Keratinocyte (primary cell): ENCODE data around the gene MYL6. TPM values are rescaled to one million over a fixed set of nuclear protein-coding genes. Genes with fewer than 3 reads are reported as not detected.

Experiments used
- DNase-seq: peaks from one replicate; pipeline ENCODE4 v3.0.0-alpha.2; 2011; ENCODE audit warnings: low read depth, missing footprints, low spot score
- FAIRE-seq: peaks from 2 replicates; lab custom pipeline; 2011; peaks lifted over from hg19 to GRCh38; lab: Jason Lieb, UNC
- H2AFZ ChIP-seq: 2 replicates; pipeline ENCODE4 v1.6.0; 2012; ENCODE audit warnings: low read length, control low read depth, inconsistent platforms; ENCODE audit not compliant: control insufficient read depth
- H3K27ac ChIP-seq: 2 replicates; pipeline ENCODE4 v1.5.1; 2011; ENCODE audit warnings: low read length; ENCODE audit not compliant: control insufficient read depth, insufficient read depth
- H3K27me3 ChIP-seq: 3 replicates; pipeline ENCODE4 v1.6.0; 2011; ENCODE audit warnings: low read length; ENCODE audit not compliant: control insufficient read depth, insufficient read depth; ENCODE audit errors: extremely low read depth
- H3K36me3 ChIP-seq, 2 experiments: 2 replicates in 1 of 2; 3 replicates in 1 of 2; pipeline ENCODE4 v1.5.1; 2011; ENCODE audit warnings: low read length in 2 of 2, mild to moderate bottlenecking in 1 of 2; ENCODE audit not compliant: control insufficient read depth in 2 of 2, insufficient read depth in 2 of 2; ENCODE audit errors: extremely low read depth in 1 of 2
- H3K4me1 ChIP-seq: 3 replicates; pipeline ENCODE4 v1.5.1; 2011; ENCODE audit warnings: low read length; ENCODE audit not compliant: control insufficient read depth, insufficient read depth; ENCODE audit errors: extremely low read depth
- H3K4me2 ChIP-seq: 3 replicates; pipeline ENCODE4 v1.6.0; 2011; ENCODE audit warnings: low read depth, low read length; ENCODE audit not compliant: control insufficient read depth, insufficient read depth; ENCODE audit errors: extremely low read depth
- H3K4me3 ChIP-seq, 3 experiments: fragments of 200-600 bp in 1 of 3; sonication (generic) in 1 of 3; 2 replicates in 2 of 3; 3 replicates in 1 of 3; pipeline ENCODE4 v1.5.1; 2011 to 2016; ENCODE audit warnings: low read length in 3 of 3, mild to moderate bottlenecking in 3 of 3, control low read depth in 2 of 3, inconsistent platforms in 1 of 3, low read depth in 1 of 3, mixed read lengths in 1 of 3, mixed run types in 1 of 3, moderate library complexity in 1 of 3; ENCODE audit not compliant: control insufficient read depth in 2 of 3, insufficient read depth in 2 of 3; ENCODE audit errors: extremely low read depth in 1 of 3
- H3K79me2 ChIP-seq: 2 replicates; pipeline ENCODE4 v1.6.0; 2012; ENCODE audit warnings: low read length; ENCODE audit not compliant: control insufficient read depth, insufficient read depth
- H3K9ac ChIP-seq: 3 replicates; pipeline ENCODE4 v1.6.0; 2011; ENCODE audit warnings: low read length; ENCODE audit not compliant: control insufficient read depth, insufficient read depth; ENCODE audit errors: extremely low read depth
- H3K9me1 ChIP-seq: 3 replicates; pipeline ENCODE4 v1.6.0; 2011; ENCODE audit warnings: low read length; ENCODE audit not compliant: control insufficient read depth, insufficient read depth; ENCODE audit errors: extremely low read depth
- H3K9me3 ChIP-seq: 2 replicates; pipeline ENCODE4 v1.5.1; 2012; ENCODE audit warnings: low read depth, low read length; ENCODE audit not compliant: control insufficient read depth
- H4K20me1 ChIP-seq: 3 replicates; pipeline ENCODE4 v1.6.0; 2011; ENCODE audit warnings: low read length; ENCODE audit not compliant: control insufficient read depth, insufficient read depth; ENCODE audit errors: extremely low read depth
- CTCF ChIP-seq, 3 experiments: IDR thresholded peaks in 1 of 3; conservative IDR thresholded peaks in 1 of 3; optimal IDR thresholded peaks in 1 of 3; 2 replicates in 2 of 3; 3 replicates in 1 of 3; pipeline versions ENCODE3 to v1.5.1; 2011; ENCODE audit warnings: low read length in 3 of 3, mild to moderate bottlenecking in 3 of 3, moderate library complexity in 2 of 3, control low read depth in 1 of 3, inconsistent platforms in 1 of 3; ENCODE audit not compliant: insufficient read depth in 2 of 3; ENCODE audit errors: extremely low read depth in 1 of 3
- EZH2 ChIP-seq: IDR thresholded peaks from one replicate; pipeline ENCODE4 v1.6.1; 2012; ENCODE audit warnings: inconsistent platforms, mild to moderate bottlenecking, low read length, moderate library complexity
- dilution Hi-C: fragments of 300-500 bp; cut with MboI; formaldehyde crosslinking; loops from one replicate; pipeline ENCODE4 v1.7.0; 2020; ENCODE audit warnings: low sequenced_read_pairs; ENCODE audit not compliant: extremely low pct_ligation_motif_present
- polyA plus RNA-seq, 5 experiments: library from polyadenylated mRNA; depleted of rRNA in 3 of 5; stranded (reverse) in 3 of 5; stranded (forward) in 1 of 5; unstranded in 1 of 5; fragments of >200 nt; gene quantifications; 1 replicate in 1 of 5; 2 replicates in 3 of 5; 3 replicates in 1 of 5; pipeline versions ENCODE4 v1.2.1 to v1.2.3, GENCODE V29; 2011 to 2012; ENCODE audit warnings: missing spikeins in 2 of 5, low read depth in 1 of 5, low replicate concordance in 1 of 5

MYL6 gene
- polyA plus RNA-seq, 1 donor (not counting 4 experiments of a cell fraction or from before 2014, with no cell fraction given), result 4,542 TPM

GRCh38 chr12:56164345-56164729 is 6.2 kb downstream of the MYL6 start:
- Histone ChIP-seq H3K27ac (no peak overlapping the region), H2AFZ (no peak overlapping the region), H3K27me3 (no peaks in the 10 kb centered on the region), H3K4me1 (peaks cover 22% of the 10 kb centered on the region), H4K20me1 (peaks cover 21% of the 10 kb centered on the region), H3K36me3 (peaks cover 39 to 40% of the 10 kb centered on the region in 2 experiments), H3K9me1 (no peaks in the 10 kb centered on the region), H3K4me3 (no peak overlapping the region), H3K9me3 (no peaks in the 10 kb centered on the region), H3K4me2 (no peak overlapping the region), H3K79me2 (peaks cover 16% of the 10 kb centered on the region), H3K9ac (no peak overlapping the region)
- no peak for DNase-seq
- no peak for FAIRE-seq
- dilution Hi-C loops, result no loop called here
- TF ChIP-seq EZH2, result no peak
- no peak for TF ChIP-seq CTCF (optimal IDR thresholded peaks at IDR 0.05 in 1 of 3, IDR thresholded peaks at IDR 0.05 in 1 of 3, conservative IDR thresholded peaks at IDR 0.05 in 1 of 3; ENCODE audit: extremely low read depth in 1 of 3, insufficient read depth in 2 of 3, low read length in 3 of 3)

- Histone ChIP-seq H3K9ac (no peak overlapping the region), H3K9me3 (no peaks in the 10 kb centered on the region), H2AFZ (no peak overlapping the region), H3K4me2 (no peak overlapping the region), H3K4me1 (peaks cover 12% of the 10 kb centered on the region), H3K4me3 (no peak overlapping the region), H3K36me3 (peaks cover 35 to 36% of the 10 kb centered on the region in 2 experiments), H3K79me2 (peaks cover 6% of the 10 kb centered on the region), H3K27me3 (no peaks in the 10 kb centered on the region), H3K27ac (no peak overlapping the region), H3K9me1 (no peaks in the 10 kb centered on the region), H4K20me1 (peaks cover 15% of the 10 kb centered on the region)
- FAIRE-seq (no peak), DNase-seq (no peak)
- dilution Hi-C loops, result no loop called here
- no peak for TF ChIP-seq EZH2
- TF ChIP-seq CTCF (optimal IDR thresholded peaks at IDR 0.05 in 1 of 3, IDR thresholded peaks at IDR 0.05 in 1 of 3, conservative IDR thresholded peaks at IDR 0.05 in 1 of 3; ENCODE audit: extremely low read depth in 1 of 3, insufficient read depth in 2 of 3, low read length in 3 of 3), result no peak
Measured at GRCh38 chr12:56165369-56165768, 7.2 kb downstream of the MYL6 start.
